ENCODE measurements around the gene AP1B1.

Gene AP1B1

DNA sequence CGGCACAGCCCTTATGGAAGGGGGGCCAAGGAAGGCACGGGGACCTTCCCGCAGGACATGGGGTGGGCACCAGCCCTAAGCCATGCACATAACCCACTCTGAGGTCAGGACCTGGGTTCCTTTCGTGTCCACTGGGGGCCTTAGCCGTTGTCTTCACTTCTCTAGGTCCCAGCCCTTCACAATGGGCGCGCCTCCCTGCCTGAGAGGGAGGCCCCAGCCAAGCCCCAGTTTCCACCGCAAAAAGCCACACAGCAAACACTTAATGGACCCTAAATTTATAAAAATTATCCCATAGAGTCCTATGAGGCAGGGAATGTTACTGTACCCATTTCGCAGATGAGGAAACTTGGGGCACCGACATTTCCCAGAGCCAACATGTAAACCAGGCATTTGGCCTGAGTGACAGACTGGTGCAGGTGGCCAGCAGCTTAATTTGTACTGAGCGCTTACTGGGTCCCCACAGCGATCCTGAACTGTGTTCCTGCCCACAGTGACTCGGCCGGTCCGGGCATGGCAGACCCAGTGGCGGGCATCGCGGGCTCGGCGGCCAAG, 80.7 kb downstream of the AP1B1 start:
- Histone ChIP-seq H3K27me3 (ENCODE audit: insufficient read depth, insufficient read length) (no peaks in the 10 kb centered on the region), H3K9ac (ENCODE audit: insufficient read length, low read depth) (peak overlapping the region; percentile 72), H3K36me3 (ENCODE audit: insufficient read depth, insufficient read length, low read length) (peaks cover 23% of the 10 kb centered on the region), H3K9me3 (ENCODE audit: insufficient read depth, low read length) (no peaks in the 10 kb centered on the region), H3K4me3 (ENCODE audit: insufficient read length, low read depth) (peak overlapping the region; percentile 58), H3K4me1 (ENCODE audit: insufficient read depth, insufficient read length) (peaks cover 25% of the 10 kb centered on the region)
- TF ChIP-seq ZNF274 (IDR thresholded peaks at IDR 0.05; ENCODE audit: low read depth, low read length) = no peak
- no peak for TF ChIP-seq YY1 (IDR thresholded peaks at IDR 0.05; ENCODE audit: insufficient read depth, insufficient read length)
- no peak for TF ChIP-seq SUZ12 (IDR thresholded peaks at IDR 0.05; ENCODE audit: extremely low read depth, insufficient read depth, insufficient read length)
- DNase-seq (ENCODE audit: low read depth, low spot score) = no peak

GRCh38 chr22:29306835-29307595, 81.4 kb downstream of the AP1B1 start:
- TF ChIP-seq ZNF274 (IDR thresholded peaks at IDR 0.05; ENCODE audit: low read depth, low read length) (no peak), SUZ12 (IDR thresholded peaks at IDR 0.05; ENCODE audit: extremely low read depth, insufficient read depth, insufficient read length) (no peak), YY1 (IDR thresholded peaks at IDR 0.05; ENCODE audit: insufficient read depth, insufficient read length) (no peak)
- Histone ChIP-seq H3K9me3 (ENCODE audit: insufficient read depth, low read length) (no peaks in the 10 kb centered on the region), H3K36me3 (ENCODE audit: insufficient read depth, insufficient read length, low read length) (peaks cover 17% of the 10 kb centered on the region), H3K27me3 (ENCODE audit: insufficient read depth, insufficient read length) (no peaks in the 10 kb centered on the region), H3K4me3 (ENCODE audit: insufficient read length, low read depth) (peak overlapping the region; percentile 58), H3K9ac (ENCODE audit: insufficient read length, low read depth) (peak overlapping the region; percentile 77), H3K4me1 (ENCODE audit: insufficient read depth, insufficient read length) (peaks cover 25% of the 10 kb centered on the region)
- DNase-seq (ENCODE audit: low read depth, low spot score) = peak; percentile 49

GRCh38 chr22:29306175-29306834, 82.1 kb downstream of the AP1B1 start, which contains the start of gene GAS2L1:
TSS of gene GAS2L1 (plus strand) at chr22:29306650. CDS start at chr22:29308106, 1,456 bp downstream.
- no peaks in the 10 kb centered on the region for H3K27me3 ChIP-seq (ENCODE audit: insufficient read depth, insufficient read length)
- peaks cover 21% of the 10 kb centered on the region for H3K4me1 ChIP-seq (ENCODE audit: insufficient read depth, insufficient read length)
- peak within 1 kb of the TSS; percentile 77 for H3K9ac ChIP-seq (ENCODE audit: insufficient read length, low read depth)
- peaks cover 13% of the 10 kb centered on the region for H3K36me3 ChIP-seq (ENCODE audit: insufficient read depth, insufficient read length, low read length)
- no peaks in the 10 kb centered on the region for H3K9me3 ChIP-seq (ENCODE audit: insufficient read depth, low read length)
- no peak for DNase-seq (ENCODE audit: low read depth, low spot score)
- TF ChIP-seq ZNF274 (IDR thresholded peaks at IDR 0.05; ENCODE audit: low read depth, low read length) (no peak), YY1 (IDR thresholded peaks at IDR 0.05; ENCODE audit: insufficient read depth, insufficient read length) (no peak), SUZ12 (IDR thresholded peaks at IDR 0.05; ENCODE audit: extremely low read depth, insufficient read depth, insufficient read length) (no peak)
- H3K4me3 ChIP-seq (ENCODE audit: insufficient read length, low read depth) = peak within 1 kb of the TSS; percentile 58

DNA sequence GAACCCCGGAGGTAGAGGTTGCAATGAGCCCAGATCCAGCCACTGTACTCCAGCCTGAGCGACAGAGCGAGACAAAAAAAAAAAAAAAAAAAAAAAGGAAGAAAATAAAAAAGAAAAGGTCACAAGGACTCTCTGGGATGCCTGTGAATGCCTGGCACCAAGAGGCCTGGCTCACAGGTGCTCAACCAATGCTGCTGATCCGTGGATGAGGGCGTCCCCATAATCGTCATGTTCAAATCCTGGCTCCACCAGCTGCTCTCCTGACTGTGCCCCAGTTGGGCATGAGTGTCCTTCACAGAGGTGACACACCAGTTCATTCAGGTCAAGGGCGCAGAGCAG, 82.6 kb downstream of the AP1B1 start:
- no peaks in the 10 kb centered on the region for H3K9me3 ChIP-seq (ENCODE audit: insufficient read depth, low read length)
- peaks cover 21% of the 10 kb centered on the region for H3K4me1 ChIP-seq (ENCODE audit: insufficient read depth, insufficient read length)
- no peak for DNase-seq (ENCODE audit: low read depth, low spot score)
- peak overlapping the region; percentile 70 for H3K9ac ChIP-seq (ENCODE audit: insufficient read length, low read depth)
- peaks cover 13% of the 10 kb centered on the region for H3K36me3 ChIP-seq (ENCODE audit: insufficient read depth, insufficient read length, low read length)
- TF ChIP-seq SUZ12 (IDR thresholded peaks at IDR 0.05; ENCODE audit: extremely low read depth, insufficient read depth, insufficient read length) (no peak), ZNF274 (IDR thresholded peaks at IDR 0.05; ENCODE audit: low read depth, low read length) (no peak), YY1 (IDR thresholded peaks at IDR 0.05; ENCODE audit: insufficient read depth, insufficient read length) (no peak)
- no peaks in the 10 kb centered on the region for H3K27me3 ChIP-seq (ENCODE audit: insufficient read depth, insufficient read length)
- H3K4me3 ChIP-seq (ENCODE audit: insufficient read length, low read depth) = no peak overlapping the region

- Histone ChIP-seq H3K9me3 (ENCODE audit: insufficient read depth, low read length) (no peaks in the 10 kb centered on the region), H3K9ac (ENCODE audit: insufficient read length, low read depth) (no peak overlapping the region), H3K27me3 (ENCODE audit: insufficient read depth, insufficient read length) (no peaks in the 10 kb centered on the region), H3K4me3 (ENCODE audit: insufficient read length, low read depth) (no peak overlapping the region), H3K36me3 (ENCODE audit: insufficient read depth, insufficient read length, low read length) (peaks cover 25% of the 10 kb centered on the region), H3K4me1 (ENCODE audit: insufficient read depth, insufficient read length) (peaks cover 8% of the 10 kb centered on the region)
- TF ChIP-seq ZNF274 (IDR thresholded peaks at IDR 0.05; ENCODE audit: low read depth, low read length) (no peak), YY1 (IDR thresholded peaks at IDR 0.05; ENCODE audit: insufficient read depth, insufficient read length) (no peak), SUZ12 (IDR thresholded peaks at IDR 0.05; ENCODE audit: extremely low read depth, insufficient read depth, insufficient read length) (no peak)
- DNase-seq (ENCODE audit: low read depth, low spot score) = no peak
Observed at GRCh38 chr22:29302681-29303465, 85.5 kb downstream of the AP1B1 start.

DNA sequence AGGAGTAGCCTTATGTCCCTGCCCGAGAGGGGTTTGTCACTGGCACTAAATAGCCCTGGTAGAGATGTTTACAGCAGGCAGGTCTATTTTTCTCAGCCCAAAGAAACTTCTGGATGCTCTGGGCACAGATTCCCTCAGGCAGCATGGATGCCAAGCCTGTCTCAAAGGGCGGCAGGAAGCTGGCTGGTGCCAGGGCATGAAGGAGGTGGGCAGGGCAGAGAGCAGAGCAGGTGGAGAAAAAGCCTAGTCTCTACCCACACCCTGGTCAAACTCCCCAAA, 86.0 kb downstream of the AP1B1 start:
- Histone ChIP-seq H3K4me1 (ENCODE audit: insufficient read depth, insufficient read length) (peaks cover 8% of the 10 kb centered on the region), H3K4me3 (ENCODE audit: insufficient read length, low read depth) (no peak overlapping the region), H3K9me3 (ENCODE audit: insufficient read depth, low read length) (no peaks in the 10 kb centered on the region), H3K27me3 (ENCODE audit: insufficient read depth, insufficient read length) (no peaks in the 10 kb centered on the region), H3K9ac (ENCODE audit: insufficient read length, low read depth) (no peak overlapping the region), H3K36me3 (ENCODE audit: insufficient read depth, insufficient read length, low read length) (peaks cover 31% of the 10 kb centered on the region)
- no peak for DNase-seq (ENCODE audit: low read depth, low spot score)
- TF ChIP-seq YY1 (IDR thresholded peaks at IDR 0.05; ENCODE audit: insufficient read depth, insufficient read length) (no peak), ZNF274 (IDR thresholded peaks at IDR 0.05; ENCODE audit: low read depth, low read length) (no peak), SUZ12 (IDR thresholded peaks at IDR 0.05; ENCODE audit: extremely low read depth, insufficient read depth, insufficient read length) (no peak)

All from NT2/D1 (cell line).